GM10248 (cell line): ENCODE results near the gene OR4C6.

Experiments used
- CTCF ChIA-PET: fragments of 300-600 bp; sonication (Branson Sonifier 250); formaldehyde crosslinking; extraction: SDS; loops from one replicate; lab custom pipeline; 2021; ENCODE audit warnings: antibody characterized with exemption; lab: Yijun Ruan, JAX
- POLR2A ChIA-PET: fragments of 350-650 bp; sonication (Branson Sonifier 250); formaldehyde crosslinking; extraction: SDS; loops from one replicate; lab custom pipeline; 2020; ENCODE audit warnings: antibody characterized with exemption; lab: Yijun Ruan, JAX
- DNase-seq: peaks from one replicate; pipeline ENCODE4 v3.0.0; 2012; ENCODE audit errors: extremely low spot score
- CTCF ChIP-seq: IDR thresholded peaks from 2 replicates; pipeline ENCODE4 v1.5.1; 2012; ENCODE audit warnings: mild to moderate bottlenecking, low read depth; ENCODE audit errors: extremely low read depth, missing control alignments, control extremely low read depth

OR4C6 gene

GRCh38 chr11:55661901-55662300 lies at the start of gene OR4C6:
OR4C6 (plus strand) TSS chr11:55662201; CDS start chr11:55665167, 2,966 bp downstream.
- DNase-seq = no peak
- POLR2A ChIA-PET = no interaction called here
- CTCF ChIA-PET = interaction anchor here (1.8 kb wide), 1 partner anchor 15 kb away, joined by 5 read pairs; no protein-coding TSS in a partner anchor
- TF ChIP-seq CTCF = no peak

GRCh38 chr11:55624531-55624930 lies 37.5 kb upstream of the OR4C6 start:
- POLR2A ChIA-PET = no interaction called here
- TF ChIP-seq CTCF = no peak
- CTCF ChIA-PET = no interaction called here
- DNase-seq = no peak

- ChIA-PET POLR2A (no interaction called here), CTCF (no interaction called here)
- no peak for TF ChIP-seq CTCF
- no peak for DNase-seq
Observed at GRCh38 chr11:55634813-55635212, 27.2 kb upstream of the OR4C6 start, which contains the start of gene OR4P4. OR4P4 (plus strand) TSS chr11:55635113.

GRCh38 chr11:55648027-55648426 lies 14.0 kb upstream of the OR4C6 start, which contains the start of gene OR4S2:
OR4S2 (plus strand) TSS chr11:55648327; CDS start chr11:55650904, 2,577 bp downstream.
- DNase-seq = no peak
- ChIA-PET CTCF (no interaction called here), POLR2A (no interaction called here)
- TF ChIP-seq CTCF = no peak

- ChIA-PET POLR2A (no interaction called here), CTCF (no interaction called here)
- no peak for TF ChIP-seq CTCF
- DNase-seq = no peak
Observed at GRCh38 chr11:55652560-55652959, 9.4 kb upstream of the OR4C6 start.

GRCh38 chr11:55655096-55655495 lies 6.9 kb upstream of the OR4C6 start:
- no peak for DNase-seq
- TF ChIP-seq CTCF = no peak
- ChIA-PET CTCF (no interaction called here), POLR2A (no interaction called here)
